Kidney (tissue), 14 donors: ENCODE results near the gene SHISAL1. TPM values are rescaled to one million over a fixed set of nuclear protein-coding genes. Genes with fewer than 3 reads are reported as not detected.

Experiments
- DNase-seq, 5 donors: peaks; one replicate each; pipeline ENCODE4 v3.0.0-alpha.2; 2013 to 2020
- FAIRE-seq: peaks from 2 replicates; lab custom pipeline; 2012; peaks lifted over from hg19 to GRCh38; lab: Jason Lieb, UNC
- H3K27ac ChIP-seq, 2 donors: one replicate each; pipeline ENCODE4 v1.7.0; 2013; ENCODE audit warnings: low read depth in 2 of 2, low read length in 2 of 2, inconsistent platforms in 1 of 2
- H3K27me3 ChIP-seq: one replicate; pipeline ENCODE4 v1.7.1; 2013; ENCODE audit warnings: low read length, inconsistent platforms; ENCODE audit not compliant: control insufficient read depth, insufficient read depth
- H3K36me3 ChIP-seq, 3 donors: one replicate each; pipeline versions ENCODE4 v1.7.0 to v1.7.1; 2013; ENCODE audit warnings: low read length in 3 of 3, control low read depth in 1 of 3, inconsistent platforms in 1 of 3; ENCODE audit not compliant: insufficient read depth in 3 of 3, control insufficient read depth in 2 of 3
- H3K4me1 ChIP-seq, 3 donors: one replicate each; pipeline versions ENCODE4 v1.7.0 to v1.7.1; 2013; ENCODE audit warnings: low read length in 3 of 3, inconsistent platforms in 1 of 3, low read depth in 1 of 3; ENCODE audit not compliant: control insufficient read depth in 2 of 3, insufficient read depth in 2 of 3
- H3K4me3 ChIP-seq, 3 donors: one replicate each; pipeline versions ENCODE4 v1.7.0 to v1.8.1; 2013; ENCODE audit warnings: low read length in 3 of 3, control low read depth in 1 of 3, inconsistent platforms in 1 of 3
- H3K9ac ChIP-seq, 3 donors: one replicate each; pipeline versions ENCODE4 v1.7.0 to v1.7.1; 2013; ENCODE audit warnings: low read length in 3 of 3, control low read depth in 1 of 3, inconsistent platforms in 1 of 3
- H3K9me3 ChIP-seq, 3 donors: one replicate each; pipeline versions ENCODE4 v1.7.0 to v1.7.1; 2013; ENCODE audit warnings: low read length in 3 of 3, control low read depth in 1 of 3, inconsistent platforms in 1 of 3; ENCODE audit not compliant: control insufficient read depth in 2 of 3, insufficient read depth in 1 of 3
- CTCF ChIP-seq: IDR thresholded peaks from 3 replicates; pipeline ENCODE4 v1.5.1; 2012; ENCODE audit warnings: mild to moderate bottlenecking, moderate library complexity, borderline replicate concordance; ENCODE audit not compliant: insufficient read depth; ENCODE audit errors: extremely low read depth
- intact Hi-C: fragments of 100-400 bp; cut with DNase I; formaldehyde crosslinking; loops from one replicate; pipeline ENCODE4 v1.11.1; 2022
- polyA plus RNA-seq: library from polyadenylated mRNA; stranded (reverse); fragments of 350-450 nt; fragmentation: Illumina TruSeq; extraction: RNeasy Lipid Tissue Mini Kit (QIAGEN cat#74804); gene quantifications from one replicate; pipeline ENCODE4 v1.2.3, GENCODE V29; 2014; ENCODE audit warnings: low read depth, low replicate concordance; ENCODE audit not compliant: insufficient read depth
- total RNA-seq: library from RNA; stranded (reverse); fragmentation: NEBNext Ultra II Directional; extraction: Animal tissue kit (Norgen Biotek cat#: 25700); gene quantifications from one replicate; pipeline ENCODE4 v1.2.1, GENCODE V29; 2021
- donor health status: control.
- donor health status: control.
- donor health status: control.
- donor health status: control.
- donor health status: control.
- donor health status: DM: yes; HTN: yes; CAD: no.
- donor health status: Normal renal cell carcinoma (clear cell type).

Gene SHISAL1
- total and polyA plus RNA-seq, 2 donors from 2014 or later, result 0.04 to 1.1 TPM

DNA sequence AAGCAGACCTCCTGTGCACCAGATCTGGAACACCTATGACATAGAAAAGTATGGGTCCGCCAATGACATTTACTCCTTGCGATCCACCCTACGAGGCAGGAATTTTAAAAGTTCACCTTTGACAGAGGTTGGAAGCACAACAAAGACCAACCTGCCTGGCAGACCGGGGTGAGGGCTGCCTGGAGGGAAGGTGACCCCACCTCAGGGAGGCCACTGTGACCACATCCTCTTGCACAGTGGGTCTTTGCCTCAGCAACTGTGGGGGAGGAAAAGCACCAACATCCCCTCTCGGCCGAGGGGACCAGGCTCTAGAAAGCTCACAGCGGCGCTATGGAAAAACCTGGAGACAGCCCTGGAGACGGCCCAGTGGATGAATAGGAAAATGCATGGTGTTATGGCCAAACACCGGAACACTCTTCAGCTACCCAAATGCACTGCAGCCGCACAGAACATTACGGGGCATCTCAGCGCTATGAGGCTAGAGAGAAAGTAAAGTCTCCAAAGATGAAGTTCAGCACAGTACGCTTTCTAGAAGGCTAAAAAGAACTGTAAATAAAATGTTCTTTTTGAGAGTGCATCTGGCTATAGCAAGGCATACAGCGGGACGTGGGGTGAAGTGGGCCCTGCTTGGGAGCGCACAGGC lies 1.8 kb upstream of the SHISAL1 start:
- Histone ChIP-seq H3K4me1 (no peaks in the 10 kb centered on the region), H3K4me3 (no peak overlapping the region), H3K9ac (no peak overlapping the region), H3K36me3 (no peaks in the 10 kb centered on the region), H3K27ac (no peak overlapping the region), H3K27me3 (no peaks in the 10 kb centered on the region), H3K9me3 (no peaks in the 10 kb centered on the region)
- intact Hi-C loops, result no loop called here
- DNase-seq, result peak in 1 of 5 donors; percentile 46
- no peak for FAIRE-seq
- no peak for TF ChIP-seq CTCF

GRCh38 chr22:44313385-44314006 lies 745 bp upstream of the SHISAL1 start:
- no peaks in the 10 kb centered on the region for H3K9me3 ChIP-seq
- no peaks in the 10 kb centered on the region for H3K4me1 ChIP-seq
- no peaks in the 10 kb centered on the region for H3K36me3 ChIP-seq
- TF ChIP-seq CTCF, result no peak
- no peaks in the 10 kb centered on the region for H3K27me3 ChIP-seq
- no peak overlapping the region for H3K27ac ChIP-seq
- FAIRE-seq (no peak), DNase-seq (no peak)
- H3K9ac ChIP-seq, result no peak overlapping the region
- H3K4me3 ChIP-seq, result no peak overlapping the region
- intact Hi-C loops, result no loop called here

- intact Hi-C loops, result no loop called here
- DNase-seq, result no peak
- no peaks in the 10 kb centered on the region for H3K4me1 ChIP-seq
- H3K27ac ChIP-seq, result no peak overlapping the region
- H3K4me3 ChIP-seq, result no peak overlapping the region
- H3K9ac ChIP-seq, result no peak overlapping the region
- no peak for FAIRE-seq
- H3K9me3 ChIP-seq, result no peaks in the 10 kb centered on the region
- H3K36me3 ChIP-seq, result no peaks in the 10 kb centered on the region
- TF ChIP-seq CTCF, result no peak
- no peaks in the 10 kb centered on the region for H3K27me3 ChIP-seq
Measured at GRCh38 chr22:44311855-44312170, 938 bp downstream of the SHISAL1 start.
